Fibroblast of the aortic adventitia (primary cell): ENCODE data around the gene TSGA10. TPM values are rescaled to one million over a fixed set of nuclear protein-coding genes. Genes with fewer than 3 reads are reported as not detected.
"Not testable (repeated sequence)": the region's sequence is repeated elsewhere in the genome, so short reads cannot be mapped to it uniquely, and the experiment has no call there.

Experiments used
- DNase-seq: peaks from one replicate; pipeline ENCODE4 v3.0.0-alpha.2; 2010; ENCODE audit warnings: low read depth
- H3K4me3 ChIP-seq: 2 replicates; pipeline ENCODE4 v1.5.1; 2011; ENCODE audit warnings: low read depth, mild to moderate bottlenecking, control low read depth, low read length, moderate library complexity
- CTCF ChIP-seq: IDR thresholded peaks from 2 replicates; pipeline ENCODE4 v1.5.1; 2011; ENCODE audit warnings: mild to moderate bottlenecking, low read length, control low read depth, inconsistent platforms; ENCODE audit not compliant: insufficient read depth
- total RNA-seq: library from RNA; depleted of rRNA; stranded (reverse); fragments of >200 nt; gene quantifications from 2 replicates; pipeline ENCODE4 v1.2.3, GENCODE V29; 2012; ENCODE audit warnings: low replicate concordance

TSGA10 gene
- total RNA-seq, result 3.8 and 11.8 TPM in 2 replicates

GRCh38 chr2:99154643-99155536 lies at the start of gene TSGA10, which contains the start of gene LIPT1:
TSS of gene TSGA10 (minus strand) at chr2:99154942. CDS start at chr2:99109439, 45,503 bp downstream.
TSS of gene LIPT1 (plus strand) at chr2:99154967. CDS start at chr2:99161958, 6,991 bp downstream.
- peak; percentile 88 for DNase-seq
- TF ChIP-seq CTCF, result no peak
- peak within 1 kb of the TSS; percentile 93 for H3K4me3 ChIP-seq

- no peak for DNase-seq
- peak; percentile 47 for TF ChIP-seq CTCF
- no peak overlapping the region for H3K4me3 ChIP-seq
Observed at GRCh38 chr2:99201959-99202678, 47.4 kb upstream of the TSGA10 start.

- TF ChIP-seq CTCF, result no peak
- H3K4me3 ChIP-seq, result no peak overlapping the region
- no peak for DNase-seq
Observed at GRCh38 chr2:99200076-99200800, 45.5 kb upstream of the TSGA10 start.

GRCh38 chr2:99198103-99198841 lies 43.5 kb upstream of the TSGA10 start:
- H3K4me3 ChIP-seq, result no peak overlapping the region
- TF ChIP-seq CTCF, result no peak
- DNase-seq, result no peak

- H3K4me3 ChIP-seq, DNase-seq: not testable (repeated sequence)
Observed at GRCh38 chr2:99192364-99192763, 37.6 kb upstream of the TSGA10 start.

- H3K4me3 ChIP-seq, result no peak overlapping the region
- no peak for TF ChIP-seq CTCF
- DNase-seq, result no peak
Observed at GRCh38 chr2:99190548-99190947, 35.8 kb upstream of the TSGA10 start.
